Smooth muscle cell of the umbilical artery (primary cell): ENCODE data around the gene FAM163A. TPM values are rescaled to one million over a fixed set of nuclear protein-coding genes. Genes with fewer than 3 reads are reported as not detected.

Experiments used
- total RNA-seq: library from RNA; depleted of rRNA; stranded (reverse); fragments of >200 nt; gene quantifications from 2 replicates; pipeline ENCODE4 v1.2.3, GENCODE V29; 2014

Gene FAM163A
- 0.05 TPM in 1 of 2 replicates, not detected in the other for total RNA-seq

GRCh38 chr1:179742717-179743678 lies at the start of gene FAM163A:
Gene FAM163A, plus strand, starts transcription at chr1:179743291. Its CDS starts 69,807 bp downstream, at chr1:179813098.

Other genes starting within 250 kb of the FAM163A start
- not detected in 2 replicates for gene NPHS2, start 167.3 kb upstream of the FAM163A start, total RNA-seq
- not detected in 2 replicates for gene TDRD5, start 151.5 kb upstream of the FAM163A start, total RNA-seq
- 111 and 152 TPM in 2 replicates for gene TOR1AIP2, start 134.5 kb downstream of the FAM163A start, total RNA-seq
- 52.9 and 58.5 TPM in 2 replicates for gene TOR1AIP1, start 139.0 kb downstream of the FAM163A start, total RNA-seq
- gene CEP350, start 211.5 kb downstream of the FAM163A start, total RNA-seq: 58.7 and 61.5 TPM in 2 replicates